HG03175 (cell line): Measurements from ENCODE around the gene CHAF1B.

ENCODE experiments used
- ATAC-seq: cut with Tn5 transposase; IDR thresholded peaks from one replicate; pipeline ENCODE4 v1.9.1; 2021; ENCODE audit warnings: mild to moderate bottlenecking, moderate library complexity; ENCODE audit not compliant: unreplicated experiment

The CHAF1B gene

GRCh38 chr21:36461277-36461917, 76.2 kb downstream of the CHAF1B start:
- no peak for ATAC-seq

- ATAC-seq = no peak
Observed at GRCh38 chr21:36461918-36462486, 76.8 kb downstream of the CHAF1B start.

- no peak for ATAC-seq
Observed at GRCh38 chr21:36463204-36463603, 78.0 kb downstream of the CHAF1B start.

DNA sequence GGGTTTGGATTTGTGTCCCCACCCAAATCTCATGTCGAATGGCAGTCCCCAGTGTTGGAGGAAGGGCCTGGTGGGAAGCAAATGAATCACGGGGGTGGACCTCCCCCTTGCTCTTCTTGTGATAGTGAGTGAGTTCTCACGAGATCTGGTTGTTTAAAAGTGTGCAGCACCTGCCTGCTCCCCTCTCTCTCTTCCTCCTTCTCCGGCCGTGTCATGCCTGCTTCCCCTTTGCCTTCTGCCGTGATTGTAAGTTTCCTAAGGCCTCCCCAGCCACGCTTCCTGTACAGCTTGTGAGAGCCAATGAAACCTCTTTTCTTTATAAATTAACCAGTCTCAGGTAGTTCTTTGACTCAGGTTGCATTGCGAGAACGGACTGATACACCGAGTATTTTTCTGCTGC, 78.8 kb downstream of the CHAF1B start:
- no peak for ATAC-seq

GRCh38 chr21:36464590-36464989, 79.4 kb downstream of the CHAF1B start:
- no peak for ATAC-seq

- ATAC-seq = no peak
Observed at GRCh38 chr21:36465478-36465877, 80.3 kb downstream of the CHAF1B start.

DNA sequence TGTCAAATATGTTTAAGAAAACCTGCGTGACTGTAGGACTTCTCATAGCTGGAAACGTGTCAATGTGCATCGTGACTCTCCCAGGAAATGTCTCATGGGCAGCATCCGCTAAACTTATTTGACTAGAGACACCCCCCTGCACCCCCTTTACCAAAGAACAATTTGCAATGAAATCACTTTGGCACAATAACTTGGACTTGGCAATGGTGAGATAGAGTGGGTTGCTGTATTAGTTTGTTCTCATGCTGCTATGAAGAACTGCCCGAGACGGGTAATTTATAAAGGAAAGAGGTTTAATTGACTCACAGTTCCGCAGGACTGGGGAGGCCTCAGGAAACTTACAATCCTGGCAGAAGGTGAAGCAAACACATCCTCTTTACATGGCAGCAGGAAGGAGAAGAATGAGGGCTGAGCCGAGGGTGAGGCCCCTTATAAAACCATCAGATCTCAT, 80.9 kb downstream of the CHAF1B start:
- no peak for ATAC-seq
